HuH-7.5 (cell line): ENCODE data around the gene IL9R.
"Not testable (repeated sequence)": the region's sequence is repeated elsewhere in the genome, so short reads cannot be mapped to it uniquely, and the experiment has no call there.

Experiments
- DNase-seq: peaks from one replicate; pipeline ENCODE4 v3.0.0; 2011; ENCODE audit warnings: low spot score

IL9R gene

GRCh38 chrX:156030474-156030873 is 33.0 kb downstream of the IL9R start:
- DNase-seq: not testable (repeated sequence)
